Body of pancreas (tissue), 4 donors: ENCODE results near the gene SNX8.

Experiments used
- CTCF ChIP-seq, 7 experiments: fragments of 450-650 bp in 4 of 7; fragments of 200-600 bp in 3 of 7; sonication (generic) in 3 of 7; IDR thresholded peaks; one replicate each; pipeline ENCODE4 v1.5.1; 2016 to 2019; ENCODE audit warnings: antibody characterized with exemption in 7 of 7
- POLR2A ChIP-seq, 3 donors: fragments of 450-650 bp; IDR thresholded peaks; one replicate each; pipeline ENCODE4 v1.6.1; 2016; ENCODE audit warnings: antibody characterized with exemption in 3 of 3, mild to moderate bottlenecking in 2 of 3

GRCh38 chr7:2289111-2289586, 25.1 kb downstream of the SNX8 start:
- TF ChIP-seq CTCF (IDR thresholded peaks at IDR 0.05), result no peak
- TF ChIP-seq POLR2A (IDR thresholded peaks at IDR 0.05), result no peak
